Measurements from ENCODE around the gene TMEM132D.

TMEM132D gene

DNA sequence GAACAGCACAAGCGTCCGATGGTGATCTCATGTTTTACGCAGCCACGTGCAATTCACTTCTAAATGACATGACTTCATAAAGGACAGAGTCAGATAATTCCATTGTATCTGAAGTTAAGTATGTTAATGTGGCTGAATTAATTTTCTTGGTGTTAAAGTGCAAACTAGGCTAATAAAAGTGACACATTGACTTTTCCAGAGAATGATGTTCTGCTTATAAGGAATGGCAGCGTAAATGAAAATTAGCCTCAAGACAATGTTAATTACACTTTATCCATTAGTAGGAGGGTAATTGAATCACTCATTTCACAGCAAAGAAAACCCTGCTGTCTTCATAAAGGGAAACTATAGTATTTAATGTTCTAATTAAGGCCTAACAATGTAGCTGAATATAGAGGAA lies 624.1 kb downstream of the TMEM132D start:
- no peak for DNase-seq (ENCODE audit: low read depth in 1 of 2, low spot score in 1 of 2)

DNA sequence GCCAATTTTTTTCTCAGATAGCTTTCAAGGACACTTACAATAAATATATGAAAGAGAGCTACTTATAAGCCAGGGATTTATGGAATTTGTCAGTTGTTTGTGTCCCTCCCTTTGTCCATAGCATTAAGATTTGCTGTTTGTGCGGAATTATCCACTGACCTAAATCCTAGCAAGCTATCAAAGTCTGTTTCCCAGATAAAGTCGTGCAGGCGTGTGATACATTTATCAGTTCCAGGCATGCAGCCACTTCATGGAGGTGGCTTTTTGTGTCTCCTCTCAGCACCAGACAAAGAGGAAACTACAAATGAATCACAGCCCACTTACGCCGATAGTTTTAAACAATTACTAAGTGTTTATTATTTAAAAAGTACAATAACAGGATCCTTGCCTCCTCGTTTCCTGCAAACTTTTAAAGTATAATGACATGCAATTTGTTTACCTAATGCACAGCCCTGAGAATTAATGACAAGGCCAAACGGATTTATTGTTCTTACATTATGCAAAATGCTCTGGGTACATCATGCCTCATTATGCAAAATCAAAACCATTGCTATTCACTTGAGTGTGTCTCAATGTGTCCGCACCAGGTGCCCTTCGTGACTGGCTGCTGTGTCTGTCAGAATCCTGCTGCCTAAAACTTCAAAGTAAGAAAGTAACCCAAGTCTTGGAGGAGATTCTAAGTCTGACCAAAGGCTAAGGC lies 627.3 kb downstream of the TMEM132D start:
- no peak for DNase-seq (ENCODE audit: low read depth in 1 of 2, low spot score in 1 of 2)

DNA sequence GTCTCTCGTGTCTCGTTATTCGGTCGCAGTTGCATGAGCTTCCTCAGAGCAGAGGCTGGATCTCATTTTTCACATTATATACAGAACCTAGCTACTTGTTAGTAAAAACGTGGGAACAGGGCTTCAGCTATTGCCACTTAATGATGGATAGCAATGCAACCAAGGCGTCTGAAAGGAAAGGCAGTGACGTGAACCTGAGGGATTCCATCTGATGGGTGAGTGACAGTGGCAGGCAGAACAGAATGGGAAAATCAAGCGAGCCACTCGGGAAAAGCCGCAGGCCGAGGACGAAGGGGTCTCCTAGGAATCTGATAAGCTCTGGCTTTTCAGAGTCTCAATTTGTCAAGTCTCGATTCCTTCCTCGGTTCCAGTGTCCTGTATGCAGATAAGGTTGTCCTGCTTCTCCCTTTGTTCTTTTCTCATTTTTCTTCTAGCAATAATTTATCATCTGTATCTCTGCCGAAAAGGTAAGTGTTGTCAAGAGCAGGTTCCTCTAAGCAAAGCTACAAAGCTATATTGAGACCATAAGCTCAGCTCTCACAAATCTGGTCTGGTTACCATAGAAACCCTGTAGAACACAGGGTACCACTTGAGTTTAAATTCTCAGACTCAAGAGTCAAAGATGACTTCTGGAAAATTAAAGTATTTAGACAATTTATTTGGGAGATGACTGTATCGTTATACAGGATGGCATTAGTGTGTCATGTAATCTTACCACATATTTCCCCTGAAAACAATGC lies 633.9 kb downstream of the TMEM132D start:
- no peak for DNase-seq (ENCODE audit: low read depth in 1 of 2, low spot score in 1 of 2)

DNA sequence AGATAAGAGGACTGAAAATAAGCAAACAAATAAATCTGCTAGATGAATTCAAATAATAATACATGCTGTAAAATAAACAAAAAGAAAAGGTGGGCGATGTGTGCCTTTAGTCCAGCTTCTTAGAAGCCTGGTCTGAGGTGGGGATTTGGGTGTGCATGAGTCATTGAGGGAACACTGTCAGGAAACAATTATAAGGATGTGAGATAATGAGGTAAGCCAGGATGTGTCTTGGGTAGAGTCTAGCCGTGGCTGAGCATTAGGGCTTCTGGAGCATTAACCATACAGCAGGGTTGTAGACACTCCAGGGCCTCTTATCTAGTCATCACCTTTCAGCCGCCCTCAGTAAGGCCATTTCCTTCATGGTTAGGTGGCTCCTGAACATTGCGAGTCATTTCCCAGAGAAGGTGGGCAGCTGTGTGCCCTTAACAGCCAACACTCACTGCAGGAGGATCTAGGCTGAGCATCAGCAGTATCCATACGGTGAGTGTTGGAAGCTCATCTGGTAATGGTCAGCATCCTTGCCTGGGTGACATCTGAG lies 645.0 kb downstream of the TMEM132D start:
- DNase-seq (ENCODE audit: low read depth in 1 of 2, low spot score in 1 of 2): no peak

DNA sequence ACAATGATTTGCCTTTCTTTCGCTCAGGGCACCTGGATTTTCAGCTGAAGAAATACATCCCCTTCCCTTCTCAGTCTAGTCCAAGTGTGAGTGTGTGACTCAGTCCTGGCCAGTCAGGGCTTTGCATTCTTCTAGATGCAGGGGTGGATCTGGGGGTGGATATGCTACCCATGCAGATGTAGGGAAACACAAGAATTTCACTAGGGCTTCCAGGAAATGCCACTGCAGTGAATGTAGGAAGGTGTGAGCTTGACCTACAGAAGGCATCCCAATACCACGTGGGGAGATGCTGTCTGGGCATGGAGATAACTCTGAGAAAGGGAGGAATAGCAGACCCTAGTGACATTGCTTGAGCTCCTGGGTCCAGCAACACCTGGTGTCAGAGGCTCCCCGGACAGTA lies 646.3 kb downstream of the TMEM132D start:
- no peak for DNase-seq (ENCODE audit: low read depth in 1 of 2, low spot score in 1 of 2)

DNA sequence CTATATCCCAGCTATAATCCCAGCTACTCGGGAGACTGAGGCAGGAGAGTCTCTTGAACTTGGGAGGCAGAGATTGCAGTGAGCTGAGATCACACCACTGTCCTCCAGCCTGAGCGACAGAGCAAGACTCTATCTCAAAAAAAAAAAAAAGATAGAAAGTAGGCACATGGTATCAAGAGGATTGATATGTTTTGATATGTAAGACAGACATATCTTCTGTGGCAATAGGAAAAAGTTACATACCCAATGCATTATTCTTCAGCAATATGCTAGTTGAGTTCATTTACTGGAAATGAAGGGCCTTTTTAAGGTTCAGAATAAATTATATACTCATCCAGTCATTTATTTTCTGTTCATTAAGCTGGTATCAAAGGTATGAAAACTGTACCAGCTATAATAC lies 657.2 kb downstream of the TMEM132D start:
- DNase-seq (ENCODE audit: low read depth in 1 of 2, low spot score in 1 of 2): no peak

DNA sequence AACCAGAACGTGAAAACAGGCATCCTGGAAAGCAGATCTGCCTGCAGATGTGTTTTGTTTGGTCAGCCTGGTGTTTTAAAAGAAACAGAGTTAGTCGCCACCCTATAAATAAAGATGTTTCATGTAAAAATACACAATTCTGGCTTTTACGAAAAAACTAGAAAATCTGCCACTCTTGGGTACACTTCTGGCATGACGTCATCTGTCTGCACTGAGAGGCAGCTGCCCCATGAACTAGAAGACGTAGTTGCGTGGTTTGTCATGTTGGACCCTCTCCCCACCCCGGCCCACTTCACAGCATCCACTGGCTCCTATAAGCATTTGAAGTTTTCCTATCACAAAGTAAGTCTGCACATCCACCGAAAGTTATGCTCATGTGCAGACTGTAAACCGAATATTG lies 658.1 kb downstream of the TMEM132D start:
- no peak for DNase-seq (ENCODE audit: low read depth in 1 of 2, low spot score in 1 of 2)

DNA sequence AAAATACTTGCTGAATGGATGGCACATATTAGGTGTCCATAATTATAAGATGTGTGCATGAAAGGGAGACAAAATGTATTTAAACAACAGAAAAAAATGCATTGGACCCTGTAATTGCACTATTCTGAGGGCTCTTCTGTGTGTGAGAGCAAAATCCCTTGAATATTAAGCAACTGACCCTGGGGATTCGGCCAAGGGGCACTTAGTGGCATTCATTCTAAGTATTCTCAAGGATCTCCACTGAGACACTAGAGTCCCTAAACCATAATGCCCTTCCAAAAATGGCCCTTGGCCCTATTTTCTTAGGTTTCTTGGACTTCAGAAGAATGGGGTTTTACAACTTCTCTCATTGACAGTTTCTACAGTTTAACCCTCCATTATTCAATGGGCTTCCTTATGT lies 662.0 kb downstream of the TMEM132D start:
- no peak for DNase-seq (ENCODE audit: low read depth in 1 of 2, low spot score in 1 of 2)

DNA sequence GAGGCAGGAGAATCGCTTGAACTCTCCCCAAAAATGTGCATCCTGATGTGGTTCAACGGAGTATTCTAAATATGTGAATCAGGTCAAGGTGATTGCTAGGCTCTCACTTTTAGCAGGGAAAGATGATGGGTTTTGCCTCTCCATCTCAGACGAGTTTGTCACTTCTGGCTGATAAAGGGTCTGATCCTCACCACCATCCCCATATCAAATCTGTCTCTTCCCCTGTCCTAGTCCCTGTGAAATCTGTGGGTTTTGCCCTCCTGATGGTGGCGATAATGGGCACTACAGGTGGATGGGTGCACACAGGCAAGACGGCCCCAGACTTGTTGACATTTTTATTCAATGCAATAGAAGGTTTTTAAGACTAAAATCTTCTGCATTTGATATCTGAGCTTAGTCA lies 665.9 kb downstream of the TMEM132D start:
- DNase-seq (ENCODE audit: low read depth in 1 of 2, low spot score in 1 of 2): no peak

DNA sequence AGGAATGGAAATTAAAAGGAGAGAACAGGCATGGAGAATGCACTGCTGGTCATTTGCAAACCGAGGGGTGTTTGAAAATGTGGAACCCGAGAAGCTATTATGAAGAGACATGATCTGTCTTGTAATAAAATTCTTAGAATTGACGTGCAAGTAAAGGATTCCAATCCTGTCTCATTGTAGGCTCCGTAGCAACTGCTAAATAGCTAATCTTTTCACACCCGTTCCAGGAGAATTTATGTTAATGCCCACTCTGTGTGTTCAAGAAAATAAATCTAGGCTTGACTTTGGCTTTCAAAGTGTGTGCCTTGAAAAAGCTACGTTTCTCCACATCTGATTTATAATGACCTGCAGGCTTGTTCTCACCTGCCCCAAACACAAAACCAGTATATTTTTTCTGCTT lies 669.6 kb downstream of the TMEM132D start:
- DNase-seq (ENCODE audit: low read depth in 1 of 2, low spot score in 1 of 2): no peak

DNA sequence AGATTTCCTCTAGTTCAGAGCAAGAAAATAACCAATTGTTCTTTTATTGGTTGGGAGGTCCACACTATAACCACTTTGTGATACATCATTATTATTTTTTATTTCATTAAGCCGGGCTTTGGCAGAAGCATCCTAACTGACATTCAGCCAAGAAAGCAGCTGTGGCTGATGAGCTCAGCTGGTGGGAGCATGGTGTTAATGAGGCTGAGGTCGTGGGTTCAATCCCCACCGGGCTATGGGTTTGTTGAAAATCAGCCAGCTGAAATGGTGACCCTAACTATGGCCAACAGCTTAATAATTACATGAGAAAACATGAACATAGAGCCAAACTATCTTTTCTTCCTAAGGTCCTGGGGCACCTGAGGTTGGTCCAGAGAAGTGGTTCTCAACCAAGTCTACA lies 672.3 kb downstream of the TMEM132D start:
- no peak for DNase-seq (ENCODE audit: low read depth in 1 of 2, low spot score in 1 of 2)

DNA sequence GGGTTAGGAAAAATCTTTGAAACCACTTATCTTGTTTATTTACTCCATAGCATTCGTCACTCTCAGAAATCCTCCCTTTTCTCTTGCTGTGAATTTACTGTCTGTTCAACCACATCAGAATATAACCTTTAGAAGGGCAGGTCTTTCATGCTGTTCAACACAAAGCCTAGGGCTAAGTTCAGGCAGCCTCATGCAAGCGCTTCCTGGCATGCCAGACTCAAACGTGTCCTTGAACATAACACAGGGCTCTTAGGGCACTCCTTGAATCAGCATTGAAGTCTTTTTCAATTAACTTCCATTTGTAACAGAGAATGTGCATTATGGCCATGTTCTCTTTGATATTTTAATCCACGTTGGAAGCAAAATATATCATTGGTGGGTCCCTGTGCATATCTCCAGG lies 672.8 kb downstream of the TMEM132D start:
- no peak for DNase-seq (ENCODE audit: low read depth in 1 of 2, low spot score in 1 of 2)

DNA sequence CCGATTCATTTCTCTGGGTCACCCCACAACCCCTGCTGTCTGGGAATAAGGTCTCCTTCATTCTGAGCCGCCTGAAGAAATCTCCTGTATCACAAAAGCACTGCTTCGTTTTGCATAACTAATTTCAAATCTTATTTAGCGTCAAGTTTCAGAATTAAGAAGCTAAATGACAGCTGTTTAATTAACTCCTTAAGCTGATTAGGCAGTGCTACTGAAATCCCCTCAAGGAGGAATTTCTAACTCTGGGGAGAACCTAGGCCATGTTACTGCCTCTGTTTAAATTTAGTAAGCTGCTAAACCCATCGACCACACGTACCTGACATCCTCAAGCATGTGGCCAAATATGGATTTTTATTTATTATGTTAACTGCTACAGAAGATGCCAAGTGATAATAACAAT lies 677.0 kb downstream of the TMEM132D start:
- no peak for DNase-seq (ENCODE audit: low read depth in 1 of 2, low spot score in 1 of 2)

DNA sequence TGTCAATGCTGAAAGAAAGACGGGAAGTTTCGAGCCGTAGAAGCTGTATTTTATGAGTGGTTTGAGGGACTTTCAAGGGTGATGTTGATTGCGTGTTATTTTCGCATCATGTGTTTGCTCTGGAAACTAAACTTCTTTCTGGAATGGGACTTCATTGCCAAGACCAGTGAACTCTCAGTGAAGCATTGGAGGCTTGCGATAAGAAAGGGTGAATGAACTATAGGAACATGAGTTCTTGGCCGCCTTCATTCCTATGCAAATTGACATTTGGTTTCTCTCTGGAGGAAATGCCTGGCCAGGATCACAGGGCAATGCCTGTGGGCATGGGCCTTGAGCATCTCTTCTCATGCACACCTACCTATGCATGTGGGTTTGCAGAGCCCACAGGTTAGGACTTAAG lies 677.8 kb downstream of the TMEM132D start:
- no peak for DNase-seq (ENCODE audit: low read depth in 1 of 2, low spot score in 1 of 2)

DNA sequence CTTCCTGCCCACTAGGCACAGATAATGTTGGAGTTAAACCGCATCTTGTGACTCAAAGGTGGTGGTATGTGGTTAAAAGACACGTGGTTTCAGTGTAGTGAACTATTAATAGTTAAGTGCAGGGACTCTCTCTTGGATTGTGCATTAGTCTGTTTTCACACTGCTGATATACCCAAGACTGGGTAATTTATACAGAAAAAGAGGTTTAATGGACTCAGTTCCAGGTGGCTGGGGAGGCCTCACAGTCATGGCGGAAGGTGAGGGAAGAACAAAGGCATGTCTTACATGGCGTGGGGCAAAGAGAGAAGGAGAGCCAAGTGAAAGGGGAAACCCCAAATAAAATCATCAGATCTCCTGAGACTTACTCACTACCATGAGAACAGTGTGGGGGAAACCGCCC lies 688.3 kb downstream of the TMEM132D start:
- DNase-seq (ENCODE audit: low read depth in 1 of 2, low spot score in 1 of 2): no peak

DNA sequence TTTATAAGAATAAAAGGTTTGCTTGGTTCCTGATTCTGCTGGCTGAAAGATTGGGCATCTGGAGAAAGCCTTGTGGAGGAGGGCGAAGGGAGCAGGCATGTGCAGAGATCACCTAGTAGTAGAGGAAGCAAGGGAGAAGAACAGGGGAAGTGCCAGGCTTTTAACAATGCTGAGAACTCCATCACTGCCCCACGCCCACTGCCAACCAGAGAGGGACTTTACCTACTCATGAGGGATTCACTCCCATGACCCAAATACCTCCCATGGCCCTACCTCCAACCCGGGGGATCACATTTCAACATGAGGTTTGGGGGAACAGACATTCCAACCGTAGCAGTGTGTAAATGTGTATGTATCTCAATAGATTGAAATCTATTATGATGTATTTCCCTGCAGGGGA lies 690.3 kb downstream of the TMEM132D start:
- DNase-seq (ENCODE audit: low read depth in 1 of 2, low spot score in 1 of 2): no peak

DNA sequence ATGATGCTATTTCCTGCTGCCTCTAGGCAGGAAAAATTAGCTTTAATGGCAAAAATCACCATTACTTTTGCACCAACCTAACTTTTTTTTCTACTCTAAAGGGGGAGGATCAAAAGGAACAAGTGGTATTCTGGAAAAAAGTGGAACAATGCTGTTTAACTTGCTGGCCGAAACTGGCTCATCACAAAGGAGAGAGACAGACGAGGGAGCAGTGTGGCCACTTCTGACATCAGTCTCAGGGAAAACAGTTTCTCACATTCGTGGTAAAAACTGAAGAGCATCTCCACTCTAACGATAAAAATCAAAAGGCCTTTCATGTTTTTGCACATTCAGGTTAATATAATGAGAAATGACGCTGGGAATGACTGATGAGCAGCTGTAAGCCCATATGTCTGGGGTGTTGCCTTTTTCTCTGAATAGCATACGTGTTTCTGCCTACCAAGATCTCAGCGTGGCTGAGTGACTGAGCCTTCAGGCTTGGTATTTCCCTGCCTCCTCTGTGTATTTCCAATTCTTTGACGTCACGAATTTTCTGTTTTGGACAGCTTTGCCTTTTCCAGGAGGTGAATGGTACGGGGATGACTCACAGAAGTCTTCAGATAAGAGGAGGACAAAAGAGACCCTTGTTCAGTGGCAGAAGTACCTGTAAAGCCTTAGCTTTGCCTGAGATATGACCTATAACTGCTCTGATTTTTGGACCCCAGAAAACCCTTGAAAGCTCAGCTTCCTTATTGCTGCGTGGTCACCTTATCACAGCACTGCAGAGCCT lies 691.8 kb downstream of the TMEM132D start:
- DNase-seq (ENCODE audit: low read depth in 1 of 2, low spot score in 1 of 2): no peak

DNA sequence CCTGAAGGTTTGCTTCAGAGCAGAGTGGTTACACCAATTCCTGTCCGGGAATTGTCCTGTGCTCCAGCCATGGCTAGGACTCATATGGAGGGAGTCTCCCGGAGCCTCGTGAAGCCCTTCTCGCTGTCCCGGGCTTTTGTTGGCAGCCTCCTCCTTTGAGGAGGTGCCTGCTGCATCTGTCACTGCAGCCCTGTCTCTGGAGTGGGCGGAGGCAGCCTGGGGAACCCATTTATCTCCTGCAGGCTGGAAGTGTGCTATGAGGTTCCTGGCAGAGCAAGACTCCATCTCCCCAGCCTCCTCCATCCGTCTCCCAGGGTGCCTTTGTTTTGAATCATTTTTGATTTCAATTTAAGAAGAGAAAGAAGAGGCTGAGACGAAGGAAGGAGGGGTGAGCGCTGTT lies 695.3 kb downstream of the TMEM132D start:
- DNase-seq (ENCODE audit: low read depth in 1 of 2, low spot score in 1 of 2): no peak

DNA sequence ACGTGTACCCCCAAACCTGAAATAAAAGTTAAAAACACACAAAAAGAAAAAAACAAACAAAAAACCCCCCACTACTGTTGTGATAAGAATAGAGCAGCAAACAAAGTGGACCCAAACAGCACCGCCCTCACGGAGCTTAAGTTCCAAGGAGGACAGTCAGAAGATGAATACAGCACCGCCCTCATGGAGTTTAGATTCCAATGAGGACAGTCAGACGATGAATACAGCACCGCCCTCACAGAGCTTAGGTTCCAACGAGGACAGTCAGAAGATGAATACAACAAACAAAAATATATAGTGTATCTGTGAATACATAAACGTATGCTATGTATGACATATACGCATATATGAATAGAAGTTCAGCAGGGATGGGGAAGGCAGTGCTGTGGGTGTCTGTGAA lies 696.7 kb downstream of the TMEM132D start:
- no peak for DNase-seq (ENCODE audit: low read depth in 1 of 2, low spot score in 1 of 2)

DNA sequence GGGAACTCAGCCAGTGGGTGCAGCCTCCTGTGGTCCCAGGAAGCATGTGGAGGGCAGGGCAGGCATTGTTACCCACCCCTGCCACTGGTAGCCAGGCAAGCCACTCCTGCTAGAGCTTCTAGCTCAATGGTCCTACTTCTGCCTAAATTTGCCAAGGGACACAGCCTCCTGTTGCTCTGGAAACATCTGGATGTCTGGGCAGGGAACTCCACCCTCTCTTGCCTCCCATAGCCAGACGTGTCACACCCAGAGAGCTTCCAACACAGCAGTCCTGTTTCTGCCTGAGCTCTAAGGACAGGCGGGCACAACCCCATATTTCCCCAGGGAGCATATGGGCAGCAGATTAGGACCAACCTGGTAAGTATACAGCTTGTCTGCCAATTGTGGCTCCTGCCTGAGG lies 700.4 kb downstream of the TMEM132D start:
- no peak for DNase-seq (ENCODE audit: low read depth in 1 of 2, low spot score in 1 of 2)

DNA sequence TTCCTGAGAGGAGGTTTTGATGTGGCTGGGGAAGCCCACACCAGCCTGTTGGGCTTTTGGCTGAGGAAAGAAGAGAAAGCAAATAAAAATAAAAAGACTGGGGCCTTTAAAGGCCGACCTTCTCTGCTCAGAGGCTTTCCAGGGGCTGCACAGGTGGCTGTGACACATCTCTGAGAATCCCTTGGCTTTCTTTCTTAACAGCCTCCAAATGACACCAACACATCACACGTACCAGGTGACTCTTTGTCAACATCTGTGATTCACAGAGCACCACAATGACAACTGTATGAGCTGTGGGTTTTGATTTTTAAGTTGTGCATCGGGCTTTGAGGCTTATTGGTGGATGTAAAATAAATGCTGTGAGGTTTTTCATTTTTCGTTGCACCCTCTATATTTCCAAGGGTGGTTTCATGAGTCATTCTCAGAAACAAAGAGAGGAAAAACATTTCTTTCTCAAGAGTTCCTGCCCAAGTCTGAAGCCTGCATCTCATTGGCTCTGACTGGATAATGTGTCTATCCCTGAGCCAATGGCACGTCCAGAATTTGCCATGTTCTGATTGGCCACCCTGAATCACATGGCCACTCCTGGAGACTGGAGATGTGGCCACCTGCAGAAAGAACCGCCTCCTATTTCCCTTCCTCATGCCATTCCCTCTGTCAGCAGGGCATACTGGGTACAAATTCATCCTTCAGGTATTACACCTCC lies 701.6 kb downstream of the TMEM132D start:
- no peak for DNase-seq (ENCODE audit: low read depth in 1 of 2, low spot score in 1 of 2)
